Bronchial epithelial cell (primary cell): ENCODE data around the gene ZFAND3. TPM values are rescaled to one million over a fixed set of nuclear protein-coding genes. Genes with fewer than 3 reads are reported as not detected.
"Not testable (repeated sequence)": the region's sequence is repeated elsewhere in the genome, so short reads cannot be mapped to it uniquely, and the experiment has no call there.

Experiments
- DNase-seq: peaks from one replicate; pipeline ENCODE4 v3.0.0-alpha.2; 2010; ENCODE audit warnings: low read depth
- FAIRE-seq: peaks from 2 replicates; lab custom pipeline; 2011; peaks lifted over from hg19 to GRCh38; lab: Jason Lieb, UNC
- H3K27me3 ChIP-seq: 2 replicates; pipeline ENCODE4 v1.5.1; 2011; ENCODE audit warnings: low read length; ENCODE audit not compliant: control insufficient read depth, insufficient read depth
- H3K36me3 ChIP-seq: 2 replicates; pipeline ENCODE4 v1.5.1; 2011; ENCODE audit warnings: low read length; ENCODE audit not compliant: control insufficient read depth, insufficient read depth
- H3K4me3 ChIP-seq: 2 replicates; pipeline ENCODE4 v1.5.1; 2011; ENCODE audit warnings: mild to moderate bottlenecking, low read depth, low read length, control low read depth
- total RNA-seq: library from RNA; depleted of rRNA; stranded (reverse); fragments of >200 nt; gene quantifications from 2 replicates; pipeline ENCODE4 v1.2.1, GENCODE V29; 2014
- TF ChIP-seq, protein P1 (sequence below): IDR thresholded peaks from 2 replicates; pipeline ENCODE4 v1.5.1; 2011; ENCODE audit warnings: mild to moderate bottlenecking, moderate library complexity, low read length, control low read depth, inconsistent platforms; ENCODE audit not compliant: insufficient read depth, severe bottlenecking

Gene ZFAND3
- total RNA-seq, 1 donor from 2014 or later: 25.5 TPM

DNA sequence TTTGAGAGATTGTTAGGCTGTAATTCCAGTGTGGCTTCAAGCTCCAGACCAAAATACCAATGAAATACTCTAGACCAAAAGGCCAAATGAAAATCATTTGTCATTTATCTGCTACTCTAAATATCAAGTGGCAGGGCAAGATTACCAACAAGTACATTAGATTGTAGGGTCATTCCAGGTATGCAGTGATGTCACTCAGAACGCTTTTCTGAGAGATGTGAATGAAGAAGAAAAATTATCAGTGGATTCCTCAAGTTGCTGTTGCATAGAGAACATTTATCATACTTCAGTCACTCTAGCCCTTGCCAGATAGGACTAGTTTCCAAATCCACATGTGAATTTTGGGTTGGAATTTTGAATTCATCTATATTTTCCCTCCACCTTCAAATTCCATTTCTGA, 65.0 kb downstream of the ZFAND3 start:
- TF ChIP-seq, protein P1, sequence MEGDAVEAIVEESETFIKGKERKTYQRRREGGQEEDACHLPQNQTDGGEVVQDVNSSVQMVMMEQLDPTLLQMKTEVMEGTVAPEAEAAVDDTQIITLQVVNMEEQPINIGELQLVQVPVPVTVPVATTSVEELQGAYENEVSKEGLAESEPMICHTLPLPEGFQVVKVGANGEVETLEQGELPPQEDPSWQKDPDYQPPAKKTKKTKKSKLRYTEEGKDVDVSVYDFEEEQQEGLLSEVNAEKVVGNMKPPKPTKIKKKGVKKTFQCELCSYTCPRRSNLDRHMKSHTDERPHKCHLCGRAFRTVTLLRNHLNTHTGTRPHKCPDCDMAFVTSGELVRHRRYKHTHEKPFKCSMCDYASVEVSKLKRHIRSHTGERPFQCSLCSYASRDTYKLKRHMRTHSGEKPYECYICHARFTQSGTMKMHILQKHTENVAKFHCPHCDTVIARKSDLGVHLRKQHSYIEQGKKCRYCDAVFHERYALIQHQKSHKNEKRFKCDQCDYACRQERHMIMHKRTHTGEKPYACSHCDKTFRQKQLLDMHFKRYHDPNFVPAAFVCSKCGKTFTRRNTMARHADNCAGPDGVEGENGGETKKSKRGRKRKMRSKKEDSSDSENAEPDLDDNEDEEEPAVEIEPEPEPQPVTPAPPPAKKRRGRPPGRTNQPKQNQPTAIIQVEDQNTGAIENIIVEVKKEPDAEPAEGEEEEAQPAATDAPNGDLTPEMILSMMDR: no peak

DNA sequence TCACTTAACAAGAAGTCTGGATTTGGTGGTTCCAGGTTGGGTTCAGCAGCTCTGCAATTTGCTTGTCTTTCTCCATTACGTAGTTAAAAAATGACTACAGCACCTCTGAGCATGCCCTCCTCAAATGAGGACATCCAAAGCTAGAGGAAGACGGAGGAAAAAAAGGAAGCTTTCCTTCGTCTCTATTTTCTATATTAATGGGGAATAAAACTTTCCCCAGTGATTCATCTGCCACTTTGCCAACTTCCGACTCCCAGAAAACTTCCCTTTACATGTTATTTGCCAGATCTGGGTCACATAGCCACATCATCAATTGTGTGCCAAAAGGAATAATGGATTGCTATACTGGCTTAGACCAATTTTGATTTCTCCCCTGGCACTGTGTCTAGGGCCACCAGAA, 69.5 kb downstream of the ZFAND3 start:
- no peak for FAIRE-seq
- peak; percentile 41 for DNase-seq
- Histone ChIP-seq H3K36me3 (no peaks in the 10 kb centered on the region), H3K27me3 (no peaks in the 10 kb centered on the region), H3K4me3 (no peak overlapping the region)
- TF ChIP-seq, protein P1: no peak

More for the DNA sequence above, 65.0 kb downstream of the ZFAND3 start:
- no peak overlapping the region for H3K4me3 ChIP-seq
- FAIRE-seq (no peak), DNase-seq (no peak)
- no peaks in the 10 kb centered on the region for H3K36me3 ChIP-seq
- no peaks in the 10 kb centered on the region for H3K27me3 ChIP-seq

DNA sequence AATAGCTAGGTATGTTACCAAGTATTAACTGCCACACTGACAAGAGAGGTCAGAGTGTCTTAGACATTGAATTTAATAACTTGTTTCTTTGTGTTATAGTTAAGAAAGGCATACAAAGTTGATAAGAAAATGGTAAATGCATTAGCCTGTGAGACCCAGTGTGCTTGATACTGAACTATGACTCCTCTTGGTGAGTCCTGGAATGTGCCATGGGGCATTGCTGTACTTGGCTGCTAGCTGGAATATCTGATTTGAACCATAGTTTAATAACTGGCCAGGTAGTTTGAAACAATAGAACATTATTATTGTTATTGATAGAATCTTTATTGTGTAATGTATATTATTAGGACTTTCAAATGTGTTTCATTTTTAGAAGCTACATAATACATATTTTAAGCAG, 70.0 kb downstream of the ZFAND3 start:
- DNase-seq (peak; percentile 55), FAIRE-seq (no peak)
- Histone ChIP-seq H3K27me3 (no peaks in the 10 kb centered on the region), H3K4me3 (no peak overlapping the region), H3K36me3 (no peaks in the 10 kb centered on the region)
- TF ChIP-seq, protein P1: no peak

DNA sequence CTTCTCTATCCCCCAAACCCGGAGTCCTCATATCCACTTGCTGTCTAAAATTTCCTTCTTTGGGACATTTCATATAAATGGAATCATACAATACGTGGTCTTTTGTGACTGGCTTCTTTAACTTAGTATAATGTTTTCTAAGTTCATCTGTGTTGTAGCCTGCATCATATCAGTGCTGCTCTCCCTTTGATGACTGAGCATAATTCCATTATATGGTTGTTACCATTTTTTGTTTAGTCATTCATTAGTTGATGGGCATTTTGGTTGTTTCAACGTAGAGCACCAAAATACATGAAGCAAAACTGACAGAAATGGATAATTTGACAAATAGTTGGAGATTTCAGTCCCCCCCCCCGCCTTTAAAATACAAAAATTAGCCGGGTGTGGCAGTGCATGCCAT, 71.5 kb downstream of the ZFAND3 start:
- no peaks in the 10 kb centered on the region for H3K27me3 ChIP-seq
- FAIRE-seq (no peak), DNase-seq (no peak)
- TF ChIP-seq, protein P1: no peak
- no peak overlapping the region for H3K4me3 ChIP-seq
- H3K36me3 ChIP-seq: no peaks in the 10 kb centered on the region

DNA sequence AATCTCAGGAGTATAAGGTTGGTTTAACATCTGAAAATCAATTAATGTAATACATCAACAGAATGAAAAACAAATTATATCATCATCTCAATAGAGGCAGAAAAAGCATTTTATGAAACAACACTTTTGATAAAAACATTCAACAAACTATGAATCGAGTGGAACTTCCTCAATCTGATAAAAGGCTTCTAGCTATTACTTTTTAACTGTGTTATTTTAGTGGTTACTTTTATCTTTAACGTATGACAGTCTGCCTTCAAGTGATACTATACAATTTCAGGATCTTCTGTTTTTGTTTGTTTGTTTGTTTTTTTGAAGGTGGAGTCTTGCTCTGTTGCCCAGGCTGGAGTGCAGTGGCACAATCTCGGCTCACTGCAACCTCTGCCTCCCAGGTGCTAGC, 73.7 kb downstream of the ZFAND3 start:
- Histone ChIP-seq H3K36me3 (no peaks in the 10 kb centered on the region), H3K4me3 (no peak overlapping the region), H3K27me3 (no peaks in the 10 kb centered on the region)
- FAIRE-seq: no peak
- no peak for DNase-seq
- TF ChIP-seq, protein P1: no peak

DNA sequence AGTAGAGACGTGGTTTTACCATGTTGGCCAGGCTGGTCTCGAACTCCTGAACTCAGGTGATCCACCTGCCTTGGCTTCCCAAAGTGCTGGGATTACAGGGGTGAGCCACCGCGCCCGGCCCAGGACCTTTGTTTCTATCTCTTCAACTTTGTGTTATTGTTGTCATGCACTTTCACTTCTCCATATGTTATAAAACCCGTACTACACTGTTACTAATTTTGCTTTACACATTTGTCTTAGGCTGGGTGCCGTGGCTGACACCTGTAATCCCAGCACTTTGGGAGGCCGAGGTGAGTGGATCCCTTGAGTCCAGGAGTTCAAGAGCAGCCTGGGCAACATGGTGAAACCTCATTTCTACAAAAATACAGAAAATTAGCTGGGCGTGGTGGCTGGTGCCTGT, 74.2 kb downstream of the ZFAND3 start:
- H3K36me3 ChIP-seq, H3K27me3 ChIP-seq, H3K4me3 ChIP-seq, FAIRE-seq, DNase-seq: not testable (repeated sequence)
